AG09309 (cell line): ENCODE results near the gene DEFB119.
"Not testable (repeated sequence)": the region's sequence is repeated elsewhere in the genome, so short reads cannot be mapped to it uniquely, and the experiment has no call there.

Source experiments
- DNase-seq: peaks from one replicate; pipeline ENCODE4 v3.0.0-alpha.2; 2010; ENCODE audit warnings: low read depth
- H3K4me3 ChIP-seq: 2 replicates; pipeline ENCODE4 v1.5.1; 2011; ENCODE audit warnings: mild to moderate bottlenecking, low read depth, low read length, moderate library complexity; ENCODE audit not compliant: control insufficient read depth
- TF ChIP-seq, protein P1 (sequence below): IDR thresholded peaks from 2 replicates; pipeline ENCODE4 v1.5.1; 2011; ENCODE audit warnings: mild to moderate bottlenecking, low read depth, low read length, inconsistent platforms; ENCODE audit not compliant: insufficient read depth, control insufficient read depth; ENCODE audit errors: missing control alignments

The DEFB119 gene

DNA sequence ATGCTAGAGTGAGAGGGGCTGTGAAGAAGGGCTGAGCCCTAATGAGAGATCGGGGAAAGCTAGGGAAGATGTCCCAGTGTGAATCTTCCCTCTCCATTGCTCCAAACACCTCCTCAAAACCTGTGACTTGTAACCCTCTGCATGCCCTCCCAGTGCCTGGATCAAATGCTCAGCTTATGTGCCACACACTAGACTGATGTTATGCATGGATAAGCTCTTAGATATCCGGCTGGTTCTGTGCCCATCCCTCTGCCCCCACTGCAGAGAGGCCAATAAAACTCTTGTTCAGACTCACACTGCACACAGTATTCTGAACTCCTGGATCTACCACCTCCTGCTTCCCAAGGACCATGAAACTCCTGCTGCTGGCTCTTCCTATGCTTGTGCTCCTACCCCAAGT lies 22.1 kb downstream of the DEFB119 start, which contains the start of gene DEFB118:
Gene DEFB118, plus strand, starts transcription at position 301 of the 400 bp plus-strand sequence. Its CDS starts 50 bp downstream, at position 351.
- TF ChIP-seq, protein P1, sequence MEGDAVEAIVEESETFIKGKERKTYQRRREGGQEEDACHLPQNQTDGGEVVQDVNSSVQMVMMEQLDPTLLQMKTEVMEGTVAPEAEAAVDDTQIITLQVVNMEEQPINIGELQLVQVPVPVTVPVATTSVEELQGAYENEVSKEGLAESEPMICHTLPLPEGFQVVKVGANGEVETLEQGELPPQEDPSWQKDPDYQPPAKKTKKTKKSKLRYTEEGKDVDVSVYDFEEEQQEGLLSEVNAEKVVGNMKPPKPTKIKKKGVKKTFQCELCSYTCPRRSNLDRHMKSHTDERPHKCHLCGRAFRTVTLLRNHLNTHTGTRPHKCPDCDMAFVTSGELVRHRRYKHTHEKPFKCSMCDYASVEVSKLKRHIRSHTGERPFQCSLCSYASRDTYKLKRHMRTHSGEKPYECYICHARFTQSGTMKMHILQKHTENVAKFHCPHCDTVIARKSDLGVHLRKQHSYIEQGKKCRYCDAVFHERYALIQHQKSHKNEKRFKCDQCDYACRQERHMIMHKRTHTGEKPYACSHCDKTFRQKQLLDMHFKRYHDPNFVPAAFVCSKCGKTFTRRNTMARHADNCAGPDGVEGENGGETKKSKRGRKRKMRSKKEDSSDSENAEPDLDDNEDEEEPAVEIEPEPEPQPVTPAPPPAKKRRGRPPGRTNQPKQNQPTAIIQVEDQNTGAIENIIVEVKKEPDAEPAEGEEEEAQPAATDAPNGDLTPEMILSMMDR: no peak

DNA sequence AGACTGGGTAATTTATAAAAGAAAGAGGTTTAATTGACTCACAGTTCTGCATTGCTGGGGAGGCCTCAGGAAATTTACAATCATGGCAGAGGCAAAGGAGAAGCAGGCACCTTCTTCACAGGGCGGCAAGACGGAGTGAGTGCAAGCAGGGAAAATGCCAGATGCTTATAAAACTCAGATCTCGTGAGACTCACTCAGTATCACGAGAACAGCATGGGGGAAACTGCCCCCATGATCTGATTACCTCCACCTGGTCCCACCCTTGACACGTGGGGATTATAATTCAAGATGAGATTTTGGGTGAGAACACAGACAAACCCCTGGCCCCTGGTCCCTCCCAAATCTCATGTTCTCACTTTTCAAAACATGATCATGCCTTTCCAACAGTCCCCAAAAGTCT lies 26.1 kb downstream of the DEFB119 start:
- not testable (repeated sequence) for DNase-seq, H3K4me3 ChIP-seq

More for the DNA sequence above, 22.1 kb downstream of the DEFB119 start, which contains the start of gene DEFB118:
- no peak for DNase-seq
- no peak within 1 kb of the TSS for H3K4me3 ChIP-seq

DNA sequence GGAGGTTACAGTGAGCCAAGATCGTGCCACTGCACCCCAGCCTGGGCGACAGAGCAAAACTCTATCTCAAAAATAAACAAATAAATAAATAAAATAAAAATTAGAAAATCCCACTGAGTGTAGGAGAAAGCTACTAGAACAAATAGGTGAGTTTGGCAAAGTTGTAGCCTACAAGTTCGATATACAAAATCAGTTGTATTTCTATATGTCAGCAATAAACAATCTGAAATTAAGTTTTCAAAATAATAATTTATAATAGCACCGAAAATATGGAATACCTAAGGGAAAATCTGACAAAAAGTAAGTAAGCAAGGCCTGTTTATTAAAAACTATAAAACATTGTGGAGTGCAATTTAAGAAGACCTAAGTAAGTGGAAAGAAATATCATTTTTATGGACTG lies 27.1 kb downstream of the DEFB119 start:
- DNase-seq: no peak
- no peak overlapping the region for H3K4me3 ChIP-seq
- TF ChIP-seq, protein P1: no peak

DNA sequence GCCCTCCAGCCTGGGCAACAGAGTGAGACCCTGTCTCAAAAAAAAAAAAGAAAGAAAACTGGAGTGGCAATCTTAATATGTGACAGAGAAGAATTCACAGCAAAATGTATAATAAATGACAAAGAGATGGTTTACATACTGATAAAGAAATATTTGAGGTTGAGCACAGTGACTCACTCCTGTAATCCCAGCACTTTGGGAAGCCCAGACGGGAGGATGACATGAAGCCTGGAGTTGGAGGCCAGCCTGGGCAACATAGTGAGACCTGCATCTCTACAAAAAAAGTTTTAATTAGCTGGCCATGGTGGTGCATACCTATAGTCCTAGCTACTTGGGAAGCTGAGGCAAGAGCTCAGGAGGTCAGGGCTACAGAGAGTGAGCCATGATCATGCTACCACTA lies 34.4 kb downstream of the DEFB119 start:
- TF ChIP-seq, protein P1: no peak
- no peak overlapping the region for H3K4me3 ChIP-seq
- DNase-seq: no peak

DNA sequence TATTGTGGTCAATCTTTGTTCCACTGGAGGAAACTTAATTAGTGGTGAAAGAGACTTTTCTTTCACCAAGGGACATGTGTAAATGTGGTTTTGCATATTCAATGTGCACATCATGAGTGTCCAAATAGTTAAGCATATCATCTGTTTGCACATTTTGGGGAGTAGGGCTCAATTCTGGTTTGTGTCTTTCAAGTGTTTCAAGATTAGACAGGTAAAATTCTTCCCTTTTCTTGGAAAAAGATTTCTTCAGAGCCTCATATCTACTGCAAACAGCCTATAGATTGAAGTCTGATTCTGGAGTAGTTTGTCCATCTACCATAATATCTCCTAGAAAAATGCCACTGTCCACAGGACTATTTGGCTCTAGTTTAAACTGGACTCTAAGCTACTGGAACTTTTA lies 48.9 kb downstream of the DEFB119 start:
- TF ChIP-seq, protein P1: no peak
- no peak overlapping the region for H3K4me3 ChIP-seq
- no peak for DNase-seq

DNA sequence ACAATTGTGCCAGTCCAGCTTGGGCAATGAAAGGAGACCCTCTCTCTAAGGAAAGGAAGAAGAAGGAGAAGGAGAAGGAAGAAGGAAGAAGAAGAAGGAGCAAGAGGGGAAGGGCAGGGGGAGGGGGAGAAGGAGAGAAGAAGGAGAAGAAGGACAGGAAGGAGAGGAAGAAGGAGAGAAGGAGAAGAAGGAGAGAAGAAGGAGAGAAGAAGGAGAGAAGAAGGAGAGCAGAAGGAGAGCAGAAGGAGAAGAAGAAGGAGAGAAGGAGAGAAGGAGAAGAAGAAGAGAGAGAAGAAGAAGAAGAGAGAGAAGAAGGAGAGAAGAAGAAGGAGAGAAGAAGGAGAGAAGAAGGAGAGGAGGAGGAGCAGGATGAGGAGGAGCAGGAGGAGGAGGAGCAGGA lies 59.5 kb downstream of the DEFB119 start:
- TF ChIP-seq, protein P1: no peak
- no peak for DNase-seq

More for the DNA sequence above, 59.5 kb downstream of the DEFB119 start:
- no peak overlapping the region for H3K4me3 ChIP-seq
